GM21515 (cell line): Measurements from ENCODE around the gene SLC25A45.
"Not testable (repeated sequence)": the region's sequence is repeated elsewhere in the genome, so short reads cannot be mapped to it uniquely, and the experiment has no call there.

Source experiments
- ATAC-seq: cut with Tn5 transposase; IDR thresholded peaks from one replicate; pipeline ENCODE4 v1.9.1; 2021; ENCODE audit not compliant: unreplicated experiment

SLC25A45 gene

GRCh38 chr11:65363770-65364169, 18.7 kb downstream of the SLC25A45 start:
- ATAC-seq, result no peak

GRCh38 chr11:65362966-65363365, 19.5 kb downstream of the SLC25A45 start:
- no peak for ATAC-seq

- no peak for ATAC-seq
Measured at GRCh38 chr11:65362320-65362931, 20.0 kb downstream of the SLC25A45 start.

GRCh38 chr11:65357856-65358356, 24.5 kb downstream of the SLC25A45 start:
- no peak for ATAC-seq

GRCh38 chr11:65356394-65356972, 26.0 kb downstream of the SLC25A45 start:
- ATAC-seq, result no peak

- ATAC-seq, result no peak
Measured at GRCh38 chr11:65355776-65356393, 26.6 kb downstream of the SLC25A45 start.

GRCh38 chr11:65355013-65355775, 27.3 kb downstream of the SLC25A45 start:
- peak; percentile 24 for ATAC-seq

- peak; percentile 82 for ATAC-seq
Measured at GRCh38 chr11:65354265-65355012, 28.0 kb downstream of the SLC25A45 start, which contains the start of gene TIGD3. TIGD3 (plus strand) TSS chr11:65354751; CDS start chr11:65355809, 1,058 bp downstream.

- ATAC-seq, result no peak
Measured at GRCh38 chr11:65353900-65354264, 28.6 kb downstream of the SLC25A45 start.

GRCh38 chr11:65353376-65353775, 29.1 kb downstream of the SLC25A45 start:
- ATAC-seq, result no peak

- ATAC-seq, result no peak
Measured at GRCh38 chr11:65352783-65353182, 29.7 kb downstream of the SLC25A45 start.

- no peak for ATAC-seq
Measured at GRCh38 chr11:65351511-65351910, 30.9 kb downstream of the SLC25A45 start.

- no peak for ATAC-seq
Measured at GRCh38 chr11:65341856-65342255, 40.6 kb downstream of the SLC25A45 start.

- ATAC-seq, result no peak
Measured at GRCh38 chr11:65340226-65340625, 42.2 kb downstream of the SLC25A45 start.

GRCh38 chr11:65338676-65339075, 43.8 kb downstream of the SLC25A45 start:
- ATAC-seq, result no peak

GRCh38 chr11:65334696-65335295, 47.6 kb downstream of the SLC25A45 start:
- no peak for ATAC-seq

GRCh38 chr11:65332591-65332990, 49.9 kb downstream of the SLC25A45 start:
- not testable (repeated sequence) for ATAC-seq

- ATAC-seq, result no peak
Measured at GRCh38 chr11:65330544-65330943, 51.9 kb downstream of the SLC25A45 start.

GRCh38 chr11:65329944-65330403, 52.5 kb downstream of the SLC25A45 start:
- ATAC-seq, result no peak

GRCh38 chr11:65329478-65329877, 53.0 kb downstream of the SLC25A45 start:
- no peak for ATAC-seq
